Astrocyte of the cerebellum (primary cell): ENCODE measurements around the gene NDUFAF2.
A peak's percentile ranks its signal among the peaks of the same experiment; 100 is the strongest.

Source experiments
- DNase-seq: peaks from one replicate; pipeline ENCODE4 v3.0.0-alpha.2; 2011; ENCODE audit warnings: low read depth
- H3K4me3 ChIP-seq: 2 replicates; pipeline ENCODE4 v1.5.1; 2011; ENCODE audit warnings: mild to moderate bottlenecking, low read depth, low read length, moderate library complexity
- in situ Hi-C: cut with HindIII; loops from 2 replicates; pipeline ENCODE4 v1.10.0; 2017; ENCODE audit warnings: low sequenced_read_pairs
- TF ChIP-seq, protein P1 (sequence below): IDR thresholded peaks from 2 replicates; pipeline ENCODE4 v1.5.1; 2012; ENCODE audit warnings: low read length, low read depth, moderate library complexity, mild to moderate bottlenecking; ENCODE audit errors: missing control alignments

Gene NDUFAF2

DNA sequence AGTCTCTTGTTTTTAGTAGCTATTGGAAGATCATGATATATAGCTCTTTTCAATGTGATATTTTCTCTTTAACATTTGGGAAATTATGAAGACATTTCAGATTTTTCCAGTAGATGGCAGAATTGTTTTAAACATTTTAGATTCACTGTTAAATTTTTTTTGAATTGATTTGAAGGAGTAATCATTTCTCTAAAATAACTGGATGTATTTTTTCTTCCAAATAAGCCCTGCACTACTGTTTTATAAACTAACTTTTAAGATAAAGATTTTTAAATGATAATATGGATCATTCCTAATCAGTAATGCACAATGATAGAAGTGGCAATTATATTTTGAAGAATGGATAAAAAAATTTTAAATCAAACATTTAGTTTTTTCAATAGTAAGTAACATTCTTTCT lies 14.2 kb downstream of the NDUFAF2 start:
- peak; percentile 12 for DNase-seq
- TF ChIP-seq, protein P1, sequence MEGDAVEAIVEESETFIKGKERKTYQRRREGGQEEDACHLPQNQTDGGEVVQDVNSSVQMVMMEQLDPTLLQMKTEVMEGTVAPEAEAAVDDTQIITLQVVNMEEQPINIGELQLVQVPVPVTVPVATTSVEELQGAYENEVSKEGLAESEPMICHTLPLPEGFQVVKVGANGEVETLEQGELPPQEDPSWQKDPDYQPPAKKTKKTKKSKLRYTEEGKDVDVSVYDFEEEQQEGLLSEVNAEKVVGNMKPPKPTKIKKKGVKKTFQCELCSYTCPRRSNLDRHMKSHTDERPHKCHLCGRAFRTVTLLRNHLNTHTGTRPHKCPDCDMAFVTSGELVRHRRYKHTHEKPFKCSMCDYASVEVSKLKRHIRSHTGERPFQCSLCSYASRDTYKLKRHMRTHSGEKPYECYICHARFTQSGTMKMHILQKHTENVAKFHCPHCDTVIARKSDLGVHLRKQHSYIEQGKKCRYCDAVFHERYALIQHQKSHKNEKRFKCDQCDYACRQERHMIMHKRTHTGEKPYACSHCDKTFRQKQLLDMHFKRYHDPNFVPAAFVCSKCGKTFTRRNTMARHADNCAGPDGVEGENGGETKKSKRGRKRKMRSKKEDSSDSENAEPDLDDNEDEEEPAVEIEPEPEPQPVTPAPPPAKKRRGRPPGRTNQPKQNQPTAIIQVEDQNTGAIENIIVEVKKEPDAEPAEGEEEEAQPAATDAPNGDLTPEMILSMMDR = no peak
- no peak overlapping the region for H3K4me3 ChIP-seq
- in situ Hi-C loops = loop anchor here (25.0 kb wide), 1 partner anchor 978 kb away; no protein-coding TSS in a partner anchor

DNA sequence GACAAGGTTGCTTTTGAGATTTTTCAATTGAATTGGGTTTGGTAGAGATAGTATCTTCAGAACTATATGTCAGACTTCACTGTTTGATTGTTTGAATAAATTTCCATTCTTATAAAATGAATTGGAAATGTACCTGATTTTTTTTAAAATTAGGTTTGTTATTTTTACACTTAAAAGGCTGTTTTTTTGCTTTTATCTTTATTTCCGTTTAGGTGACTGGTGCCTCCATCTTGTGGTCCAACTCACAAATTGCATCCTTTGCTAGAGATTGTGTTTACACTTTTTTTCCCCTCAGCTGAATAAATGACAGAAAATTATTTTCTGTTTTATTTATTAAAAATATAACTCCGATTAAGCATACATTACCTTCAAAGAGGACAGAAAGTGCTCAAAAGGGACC lies 15.6 kb downstream of the NDUFAF2 start:
- in situ Hi-C loops = loop anchor here (25.0 kb wide), 1 partner anchor 977 kb away; no protein-coding TSS in a partner anchor
- DNase-seq = peak; percentile 16

DNA sequence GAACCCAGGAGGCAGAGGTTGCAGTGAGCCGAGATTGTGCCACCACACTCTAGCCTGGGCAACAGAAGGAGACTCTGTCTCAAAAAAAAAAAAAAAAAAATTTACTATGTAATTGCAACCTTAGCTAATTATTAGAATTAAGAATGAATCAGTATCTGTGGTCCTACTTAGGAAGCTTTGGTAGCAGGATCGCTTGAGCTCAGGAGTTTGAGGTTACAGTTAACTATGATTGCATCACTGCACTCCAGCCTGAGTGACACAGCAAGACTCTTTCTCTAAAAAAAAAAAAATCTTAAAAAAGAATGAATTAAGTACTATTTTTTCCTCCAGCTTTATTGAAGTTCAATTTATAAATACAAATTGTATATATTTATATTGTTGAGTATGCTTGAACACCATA lies 16.7 kb downstream of the NDUFAF2 start:
- in situ Hi-C loops = loop anchor here (25.0 kb wide), 1 partner anchor 976 kb away; no protein-coding TSS in a partner anchor
- no peak for DNase-seq

More for the DNA sequence above, 15.6 kb downstream of the NDUFAF2 start:
- TF ChIP-seq, protein P1 = peak; percentile 71
- no peak overlapping the region for H3K4me3 ChIP-seq

DNA sequence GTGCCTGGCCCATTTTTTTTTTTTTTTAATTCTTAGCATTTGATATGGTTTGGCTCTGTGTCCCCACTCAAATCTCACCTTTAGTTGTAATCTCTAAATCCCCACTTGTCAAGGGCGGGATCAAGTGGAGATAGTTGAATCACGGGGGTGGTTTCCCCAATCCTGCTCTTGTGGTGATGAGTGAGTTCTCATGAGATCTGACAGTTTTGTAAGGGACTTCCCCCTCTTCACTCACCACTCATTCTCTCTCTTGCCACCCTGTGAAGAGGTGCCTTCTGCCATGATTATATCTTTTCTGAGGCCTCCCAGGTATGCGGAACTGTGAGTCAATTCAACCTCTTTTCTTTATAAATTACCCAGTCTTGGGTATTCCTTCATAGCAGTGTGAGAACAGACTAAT lies 27.2 kb downstream of the NDUFAF2 start:
- TF ChIP-seq, protein P1 = no peak
- H3K4me3 ChIP-seq = no peak overlapping the region
- no peak for DNase-seq
- in situ Hi-C loops = loop anchor here (25.0 kb wide), 1 partner anchor 965 kb away; no protein-coding TSS in a partner anchor

More for the DNA sequence above, 16.7 kb downstream of the NDUFAF2 start:
- no peak overlapping the region for H3K4me3 ChIP-seq
- TF ChIP-seq, protein P1 = no peak

DNA sequence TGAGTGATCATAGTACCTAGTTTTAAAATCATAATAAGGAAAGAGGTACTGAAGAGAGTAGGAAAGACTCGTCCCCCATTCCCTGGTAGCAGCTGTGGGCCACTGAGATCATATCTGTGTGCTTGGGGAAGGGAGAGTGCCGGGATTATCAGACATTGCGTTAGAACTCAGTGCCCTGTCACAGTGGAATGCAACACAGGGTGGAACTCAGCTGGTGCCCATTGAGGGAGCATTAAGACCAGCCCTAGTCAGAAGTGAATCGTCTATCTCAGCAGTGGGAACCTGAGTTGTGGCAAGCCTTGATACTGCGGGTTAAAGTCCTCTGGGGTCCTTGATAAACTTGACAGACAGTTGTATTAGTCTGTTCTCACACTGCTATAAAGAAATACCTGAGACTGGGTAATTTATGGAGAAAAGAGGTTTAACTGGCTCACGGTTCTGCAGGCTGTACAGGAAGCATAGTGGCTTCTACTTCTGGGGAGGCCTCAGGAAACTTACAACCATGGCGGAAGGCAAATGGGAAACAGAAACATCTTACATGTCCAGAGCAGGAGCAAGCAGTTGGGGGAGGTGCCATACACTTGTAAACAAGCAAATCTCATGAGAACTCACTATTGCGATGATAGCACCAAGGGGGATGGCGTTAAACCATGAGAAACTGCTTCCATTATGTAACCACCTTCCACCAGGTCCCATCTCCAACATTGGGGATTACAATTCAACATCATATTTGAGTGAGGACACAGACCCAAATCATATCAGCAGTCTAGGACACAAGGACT lies 33.1 kb downstream of the NDUFAF2 start:
- no peak overlapping the region for H3K4me3 ChIP-seq
- in situ Hi-C loops = no loop called here
- TF ChIP-seq, protein P1 = no peak
- no peak for DNase-seq

DNA sequence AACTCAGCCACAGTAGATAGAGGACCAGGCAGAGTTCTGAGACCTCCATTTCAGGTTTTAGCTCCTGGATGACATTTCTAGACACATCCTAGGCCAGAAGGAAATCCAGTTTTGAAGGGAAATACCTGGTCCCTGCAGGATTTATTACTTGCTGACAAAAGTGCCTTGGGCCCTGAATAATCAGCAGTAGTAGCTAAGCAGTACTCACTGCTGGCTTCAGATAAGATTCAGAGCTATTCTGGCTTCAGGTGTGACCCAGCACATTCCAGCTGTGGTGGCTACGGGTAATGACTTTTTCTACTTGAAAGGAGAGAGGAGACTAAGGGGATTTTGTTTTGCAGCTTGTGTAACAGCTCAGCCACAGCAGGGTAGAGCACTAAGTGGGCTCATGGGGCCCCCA lies 34.0 kb downstream of the NDUFAF2 start:
- DNase-seq = no peak
- in situ Hi-C loops = no loop called here
- TF ChIP-seq, protein P1 = no peak
- no peak overlapping the region for H3K4me3 ChIP-seq
